PC-9 (cell line): ENCODE measurements around the gene LGI2. TPM values are rescaled to one million over a fixed set of nuclear protein-coding genes. Genes with fewer than 3 reads are reported as not detected.

Source experiments
- BruUV-seq: library from RNA; stranded (reverse); fragments of 400-500 nt; replicated peaks from 2 replicates; lab custom pipeline; 2021; lab: Mats Ljungman, UMichigan
- CTCF ChIA-PET: fragments of 300-600 bp; sonication (Branson Sonifier 250); formaldehyde crosslinking; loops from one replicate; lab custom pipeline; 2022; ENCODE audit warnings: antibody characterized with exemption; lab: Charles Lee
- POLR2A ChIA-PET: fragments of 300-600 bp; sonication (Branson Sonifier 250); formaldehyde crosslinking; loops from one replicate; lab custom pipeline; 2022; ENCODE audit warnings: antibody characterized with exemption; ENCODE audit not compliant: unreplicated experiment; lab: Charles Lee
- DNase-seq, 2 experiments: peaks; one replicate each; pipeline versions ENCODE4 v3.0.0 to v3.0.0-alpha.2; 2015 to 2022; ENCODE audit warnings: mixed read lengths in 1 of 2
- H2AFZ ChIP-seq: fragments of 200-600 bp; sonication (generic); 2 replicates; pipeline ENCODE4 v1.8.1; 2017; ENCODE audit warnings: antibody characterized with exemption
- H3F3A ChIP-seq: fragments of 200-600 bp; sonication (generic); 2 replicates; pipeline ENCODE4 v1.8.1; 2017; ENCODE audit warnings: antibody characterized with exemption, mild to moderate bottlenecking, low read depth; ENCODE audit not compliant: insufficient read depth
- H3K27ac ChIP-seq: fragments of 200-600 bp; sonication (generic); 2 replicates; pipeline ENCODE4 v1.6.1; 2016; ENCODE audit warnings: mixed run types
- H3K27me3 ChIP-seq: fragments of 200-600 bp; sonication (generic); 2 replicates; pipeline ENCODE4 v1.6.1; 2016; ENCODE audit warnings: low read depth, mixed run types; ENCODE audit not compliant: insufficient read depth
- H3K36me3 ChIP-seq: fragments of 200-600 bp; sonication (generic); 2 replicates; pipeline ENCODE4 v1.6.1; 2016; ENCODE audit warnings: low read depth, mixed run types
- H3K4me1 ChIP-seq: fragments of 200-600 bp; sonication (generic); replicated peaks from 2 replicates; pipeline ENCODE4 v1.6.1; 2016; ENCODE audit warnings: mixed run types; ENCODE audit not compliant: insufficient read depth
- H3K4me2 ChIP-seq: fragments of 200-600 bp; sonication (generic); 2 replicates; pipeline ENCODE4 v1.6.1; 2017; ENCODE audit warnings: mixed run types
- H3K4me3 ChIP-seq: fragments of 200-600 bp; sonication (generic); 2 replicates; pipeline ENCODE4 v1.6.1; 2016; ENCODE audit warnings: mixed run types
- H3K79me2 ChIP-seq: fragments of 200-600 bp; sonication (generic); 2 replicates; pipeline ENCODE4 v1.6.1; 2017; ENCODE audit warnings: low read depth, mixed run types
- H3K9me2 ChIP-seq: fragments of 200-600 bp; sonication (generic); 2 replicates; pipeline ENCODE4 v1.8.1; 2017; ENCODE audit warnings: mild to moderate bottlenecking; ENCODE audit not compliant: insufficient read depth
- H3K9me3 ChIP-seq: fragments of 200-600 bp; sonication (generic); 2 replicates; pipeline ENCODE4 v1.8.1; 2016; ENCODE audit warnings: low read depth; ENCODE audit not compliant: insufficient read depth
- H4K20me1 ChIP-seq: fragments of 200-600 bp; sonication (generic); 2 replicates; pipeline ENCODE4 v1.8.1; 2017; ENCODE audit not compliant: insufficient read depth
- EZH2 ChIP-seq: fragments of 200-600 bp; sonication (generic); IDR thresholded peaks from 2 replicates; pipeline ENCODE4 v1.8.0; 2017; ENCODE audit warnings: antibody characterized with exemption, low read depth
- intact Hi-C: fragments of 100-400 bp; cut with micrococcal nuclease; formaldehyde crosslinking; loops from one replicate; pipeline ENCODE4 v1.10.0; 2022; ENCODE audit not compliant: unreplicated experiment
- total RNA-seq: library from RNA; stranded (reverse); gene quantifications from 2 replicates; pipeline ENCODE4 v1.2.3, GENCODE V29; 2021
- TF ChIP-seq, protein P1 (sequence below): fragments of 200-600 bp; sonication (generic); conservative IDR thresholded peaks from 2 replicates; pipeline ENCODE4 v1.6.1; 2017; ENCODE audit warnings: mixed run types, antibody characterized with exemption, mild to moderate bottlenecking, moderate library complexity

LGI2 gene
- total RNA-seq, 1 experiment from 2014 or later: not detected

DNA sequence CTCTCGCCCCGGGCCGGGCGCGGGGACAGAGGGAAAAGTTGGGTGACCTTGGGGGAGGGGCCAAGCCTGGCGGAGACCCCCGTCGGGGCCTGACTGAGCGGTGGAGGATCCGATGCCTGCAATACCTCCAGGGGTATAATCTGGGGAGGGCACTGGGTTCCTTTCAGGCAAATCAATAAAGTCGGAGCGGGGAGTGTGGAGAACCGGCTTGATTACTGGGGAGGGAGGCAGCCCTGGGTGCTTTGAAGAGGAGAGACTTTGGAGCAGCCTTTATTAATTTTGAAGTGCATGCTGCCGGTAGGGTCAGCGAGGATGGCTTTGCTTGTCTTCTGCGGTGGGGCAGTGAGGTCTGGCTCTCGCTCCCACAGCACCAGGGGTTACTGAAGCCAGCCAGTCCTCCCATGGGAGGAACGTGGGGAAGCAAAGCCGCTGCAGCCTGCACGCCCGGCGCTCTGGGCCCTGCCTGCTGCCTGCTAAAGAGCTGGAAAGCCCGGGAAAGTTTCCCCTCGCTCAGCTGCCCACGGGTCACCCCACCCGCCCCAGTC lies 403 bp upstream of the LGI2 start:
- Histone ChIP-seq H3F3A (no peaks in the 10 kb centered on the region), H3K27ac (no peak overlapping the region), H3K4me2 (no peak overlapping the region), H3K27me3 (peaks cover 17% of the 10 kb centered on the region; the same call in 1 of the 2 replicates), H3K36me3 (no peaks in the 10 kb centered on the region), H3K79me2 (no peaks in the 10 kb centered on the region), H3K9me2 (no peaks in the 10 kb centered on the region), H3K4me3 (no peak overlapping the region), H3K9me3 (no peaks in the 10 kb centered on the region), H3K4me1 (no peaks in the 10 kb centered on the region), H2AFZ (no peak overlapping the region), H4K20me1 (no peaks in the 10 kb centered on the region)
- DNase-seq: no peak
- POLR2A ChIA-PET: no interaction called here
- no TSS peak for BruUV-seq
- no peak for TF ChIP-seq EZH2
- TF ChIP-seq, protein P1, sequence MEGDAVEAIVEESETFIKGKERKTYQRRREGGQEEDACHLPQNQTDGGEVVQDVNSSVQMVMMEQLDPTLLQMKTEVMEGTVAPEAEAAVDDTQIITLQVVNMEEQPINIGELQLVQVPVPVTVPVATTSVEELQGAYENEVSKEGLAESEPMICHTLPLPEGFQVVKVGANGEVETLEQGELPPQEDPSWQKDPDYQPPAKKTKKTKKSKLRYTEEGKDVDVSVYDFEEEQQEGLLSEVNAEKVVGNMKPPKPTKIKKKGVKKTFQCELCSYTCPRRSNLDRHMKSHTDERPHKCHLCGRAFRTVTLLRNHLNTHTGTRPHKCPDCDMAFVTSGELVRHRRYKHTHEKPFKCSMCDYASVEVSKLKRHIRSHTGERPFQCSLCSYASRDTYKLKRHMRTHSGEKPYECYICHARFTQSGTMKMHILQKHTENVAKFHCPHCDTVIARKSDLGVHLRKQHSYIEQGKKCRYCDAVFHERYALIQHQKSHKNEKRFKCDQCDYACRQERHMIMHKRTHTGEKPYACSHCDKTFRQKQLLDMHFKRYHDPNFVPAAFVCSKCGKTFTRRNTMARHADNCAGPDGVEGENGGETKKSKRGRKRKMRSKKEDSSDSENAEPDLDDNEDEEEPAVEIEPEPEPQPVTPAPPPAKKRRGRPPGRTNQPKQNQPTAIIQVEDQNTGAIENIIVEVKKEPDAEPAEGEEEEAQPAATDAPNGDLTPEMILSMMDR: no peak
- CTCF ChIA-PET: no interaction called here
- intact Hi-C loops: no loop called here

DNA sequence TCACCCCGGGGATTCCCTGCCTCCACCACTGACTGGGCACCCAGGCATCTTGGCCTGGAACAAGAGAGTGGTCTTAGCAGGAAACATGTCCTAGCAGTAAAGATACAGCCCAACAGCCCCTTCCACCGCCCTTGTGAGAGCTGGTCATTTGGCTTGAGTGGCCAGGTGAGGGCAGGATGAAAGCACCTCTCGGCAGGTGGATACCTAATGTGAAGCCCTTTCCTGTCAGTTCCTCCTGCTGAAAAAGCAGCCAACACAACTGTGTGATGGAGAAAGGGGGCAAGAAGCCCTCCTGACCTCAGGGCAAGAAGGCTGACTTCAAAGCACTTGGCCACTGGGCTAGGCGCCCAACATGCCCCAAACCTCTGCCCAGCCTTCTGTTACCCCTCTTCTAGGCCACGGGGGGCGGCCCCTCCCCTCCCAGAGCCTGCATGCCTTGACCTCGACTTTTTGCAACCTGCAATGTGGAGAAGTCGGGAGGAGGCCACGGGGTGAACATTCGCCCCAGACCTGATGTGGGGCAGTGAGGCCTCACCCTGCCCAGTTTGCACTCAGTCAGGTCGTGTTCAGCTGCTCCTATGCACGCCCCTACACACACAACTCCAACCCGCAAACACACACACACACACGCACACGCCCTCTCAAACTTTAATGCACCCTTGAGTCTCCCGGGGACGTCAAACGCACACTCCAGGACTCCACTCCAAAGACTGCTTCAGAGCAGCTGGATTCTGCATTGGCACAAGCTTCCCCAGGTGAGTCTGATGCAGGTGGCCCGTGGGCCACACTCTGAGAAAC lies 1.1 kb downstream of the LGI2 start:
- H3K4me2 ChIP-seq: no peak overlapping the region
- no peaks in the 10 kb centered on the region for H4K20me1 ChIP-seq
- intact Hi-C loops: no loop called here
- peaks cover 20% of the 10 kb centered on the region; the same call in 1 of the 2 replicates for H3K27me3 ChIP-seq
- H3K36me3 ChIP-seq: no peaks in the 10 kb centered on the region
- no peak overlapping the region for H2AFZ ChIP-seq
- no TSS peak for BruUV-seq
- H3K79me2 ChIP-seq: no peaks in the 10 kb centered on the region
- no peak overlapping the region for H3K4me3 ChIP-seq
- no peaks in the 10 kb centered on the region for H3K4me1 ChIP-seq
- no peak overlapping the region for H3K27ac ChIP-seq
- H3K9me3 ChIP-seq: no peaks in the 10 kb centered on the region
- no peak for DNase-seq
- TF ChIP-seq, protein P1: no peak
- no peak for TF ChIP-seq EZH2
- CTCF ChIA-PET: no interaction called here
- H3K9me2 ChIP-seq: no peaks in the 10 kb centered on the region
- POLR2A ChIA-PET: no interaction called here
- H3F3A ChIP-seq: no peaks in the 10 kb centered on the region

GRCh38 chr4:25028851-25029250 lies 1.9 kb downstream of the LGI2 start:
- ChIA-PET CTCF (interaction anchor here (0.8 kb wide), 1 partner anchor 35 kb away, joined by 3 read pairs; no protein-coding TSS in a partner anchor), POLR2A (no interaction called here)
- H3F3A ChIP-seq: no peaks in the 10 kb centered on the region
- H3K4me2 ChIP-seq: no peak overlapping the region
- no peak overlapping the region for H2AFZ ChIP-seq
- no peaks in the 10 kb centered on the region for H3K79me2 ChIP-seq
- no peak overlapping the region for H3K27ac ChIP-seq
- H3K9me2 ChIP-seq: no peaks in the 10 kb centered on the region
- no peaks in the 10 kb centered on the region for H4K20me1 ChIP-seq
- no peaks in the 10 kb centered on the region for H3K36me3 ChIP-seq
- TF ChIP-seq, protein P1: no peak
- no peak for TF ChIP-seq EZH2
- no TSS peak for BruUV-seq
- no peaks in the 10 kb centered on the region for H3K9me3 ChIP-seq
- H3K27me3 ChIP-seq: peaks cover 19% of the 10 kb centered on the region; the same call in 1 of the 2 replicates
- intact Hi-C loops: no loop called here
- no peaks in the 10 kb centered on the region for H3K4me1 ChIP-seq
- no peak for DNase-seq
- no peak overlapping the region for H3K4me3 ChIP-seq
